GM23338 (cell line): ENCODE measurements around the gene CELF2. TPM values are rescaled to one million over a fixed set of nuclear protein-coding genes. Genes with fewer than 3 reads are reported as not detected.

Experiments used
- NANOG ChIP-seq: IDR thresholded peaks from 2 replicates; pipeline ENCODE4 v1.6.1; 2016; ENCODE audit warnings: antibody characterized with exemption, borderline replicate concordance
- POLR2AphosphoS5 ChIP-seq: IDR thresholded peaks from 2 replicates; pipeline ENCODE4 v1.6.1; 2016; ENCODE audit warnings: antibody characterized with exemption, low read depth
- STAT1 ChIP-seq: IDR thresholded peaks from one replicate; pipeline ENCODE4 v1.6.1; 2016; ENCODE audit warnings: antibody characterized with exemption; ENCODE audit not compliant: unreplicated experiment
- ZNF114 ChIP-seq: fragments of 250-450 bp; sonication (Bioruptor Pico); IDR thresholded peaks from 2 replicates; pipeline ENCODE4 v1.5.0; 2020; ENCODE audit warnings: mild to moderate bottlenecking, moderate library complexity
- ZNF331 ChIP-seq: fragments of 250-450 bp; sonication (Bioruptor Pico); IDR thresholded peaks from 2 replicates; pipeline ENCODE4 v1.5.0; 2020; ENCODE audit warnings: low read depth, mild to moderate bottlenecking, moderate library complexity
- polyA plus RNA-seq: library from polyadenylated mRNA; unstranded; fragments of >200 nt; fragmentation: Nextera tagmentation; extraction: Ambion mirVana; gene quantifications from 2 replicates; pipeline ENCODE4 v1.2.1, GENCODE V29; 2016
- total RNA-seq: library from RNA; depleted of rRNA; stranded (reverse); fragments of >200 nt; shearing (Covaris generic); gene quantifications from 2 replicates; pipeline ENCODE4 v1.2.3, GENCODE V29; 2014
- TF ChIP-seq, protein P1 (sequence below): fragments of 250-450 bp; sonication (Bioruptor Pico); IDR thresholded peaks from 2 replicates; pipeline ENCODE4 v1.5.0; 2020; ENCODE audit warnings: mild to moderate bottlenecking, moderate library complexity
- TF ChIP-seq, protein P2 (sequence below): IDR thresholded peaks from 2 replicates; pipeline ENCODE4 v1.6.1; 2016; ENCODE audit warnings: antibody characterized with exemption
- TF ChIP-seq, protein P3 (sequence below): IDR thresholded peaks from one replicate; pipeline ENCODE4 v1.6.1; 2018; ENCODE audit warnings: antibody characterized with exemption; ENCODE audit not compliant: unreplicated experiment

Gene CELF2
- total and polyA plus RNA-seq, 2 experiments from 2014 or later: 18.1 to 22.5 TPM

DNA sequence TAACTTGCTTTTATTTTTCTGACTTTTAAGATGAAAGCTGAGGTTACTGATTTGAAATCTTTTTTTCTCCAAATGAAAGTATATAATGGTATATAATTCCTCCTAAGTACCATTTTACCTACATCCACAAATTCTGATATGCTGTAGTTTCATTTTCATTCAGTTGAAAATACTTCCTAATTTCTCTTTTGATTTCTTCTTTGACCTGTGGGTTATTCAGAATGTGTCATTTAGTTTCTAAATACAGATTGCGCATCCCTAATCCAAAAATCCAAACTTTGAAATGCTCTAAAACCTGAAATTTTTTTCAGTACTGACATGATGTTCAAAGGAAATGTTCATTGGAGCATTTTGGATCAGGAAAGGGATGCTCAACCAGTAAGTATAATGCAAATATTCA is 168.7 kb downstream of the CELF2 start (continued):
- TF ChIP-seq, protein P1, sequence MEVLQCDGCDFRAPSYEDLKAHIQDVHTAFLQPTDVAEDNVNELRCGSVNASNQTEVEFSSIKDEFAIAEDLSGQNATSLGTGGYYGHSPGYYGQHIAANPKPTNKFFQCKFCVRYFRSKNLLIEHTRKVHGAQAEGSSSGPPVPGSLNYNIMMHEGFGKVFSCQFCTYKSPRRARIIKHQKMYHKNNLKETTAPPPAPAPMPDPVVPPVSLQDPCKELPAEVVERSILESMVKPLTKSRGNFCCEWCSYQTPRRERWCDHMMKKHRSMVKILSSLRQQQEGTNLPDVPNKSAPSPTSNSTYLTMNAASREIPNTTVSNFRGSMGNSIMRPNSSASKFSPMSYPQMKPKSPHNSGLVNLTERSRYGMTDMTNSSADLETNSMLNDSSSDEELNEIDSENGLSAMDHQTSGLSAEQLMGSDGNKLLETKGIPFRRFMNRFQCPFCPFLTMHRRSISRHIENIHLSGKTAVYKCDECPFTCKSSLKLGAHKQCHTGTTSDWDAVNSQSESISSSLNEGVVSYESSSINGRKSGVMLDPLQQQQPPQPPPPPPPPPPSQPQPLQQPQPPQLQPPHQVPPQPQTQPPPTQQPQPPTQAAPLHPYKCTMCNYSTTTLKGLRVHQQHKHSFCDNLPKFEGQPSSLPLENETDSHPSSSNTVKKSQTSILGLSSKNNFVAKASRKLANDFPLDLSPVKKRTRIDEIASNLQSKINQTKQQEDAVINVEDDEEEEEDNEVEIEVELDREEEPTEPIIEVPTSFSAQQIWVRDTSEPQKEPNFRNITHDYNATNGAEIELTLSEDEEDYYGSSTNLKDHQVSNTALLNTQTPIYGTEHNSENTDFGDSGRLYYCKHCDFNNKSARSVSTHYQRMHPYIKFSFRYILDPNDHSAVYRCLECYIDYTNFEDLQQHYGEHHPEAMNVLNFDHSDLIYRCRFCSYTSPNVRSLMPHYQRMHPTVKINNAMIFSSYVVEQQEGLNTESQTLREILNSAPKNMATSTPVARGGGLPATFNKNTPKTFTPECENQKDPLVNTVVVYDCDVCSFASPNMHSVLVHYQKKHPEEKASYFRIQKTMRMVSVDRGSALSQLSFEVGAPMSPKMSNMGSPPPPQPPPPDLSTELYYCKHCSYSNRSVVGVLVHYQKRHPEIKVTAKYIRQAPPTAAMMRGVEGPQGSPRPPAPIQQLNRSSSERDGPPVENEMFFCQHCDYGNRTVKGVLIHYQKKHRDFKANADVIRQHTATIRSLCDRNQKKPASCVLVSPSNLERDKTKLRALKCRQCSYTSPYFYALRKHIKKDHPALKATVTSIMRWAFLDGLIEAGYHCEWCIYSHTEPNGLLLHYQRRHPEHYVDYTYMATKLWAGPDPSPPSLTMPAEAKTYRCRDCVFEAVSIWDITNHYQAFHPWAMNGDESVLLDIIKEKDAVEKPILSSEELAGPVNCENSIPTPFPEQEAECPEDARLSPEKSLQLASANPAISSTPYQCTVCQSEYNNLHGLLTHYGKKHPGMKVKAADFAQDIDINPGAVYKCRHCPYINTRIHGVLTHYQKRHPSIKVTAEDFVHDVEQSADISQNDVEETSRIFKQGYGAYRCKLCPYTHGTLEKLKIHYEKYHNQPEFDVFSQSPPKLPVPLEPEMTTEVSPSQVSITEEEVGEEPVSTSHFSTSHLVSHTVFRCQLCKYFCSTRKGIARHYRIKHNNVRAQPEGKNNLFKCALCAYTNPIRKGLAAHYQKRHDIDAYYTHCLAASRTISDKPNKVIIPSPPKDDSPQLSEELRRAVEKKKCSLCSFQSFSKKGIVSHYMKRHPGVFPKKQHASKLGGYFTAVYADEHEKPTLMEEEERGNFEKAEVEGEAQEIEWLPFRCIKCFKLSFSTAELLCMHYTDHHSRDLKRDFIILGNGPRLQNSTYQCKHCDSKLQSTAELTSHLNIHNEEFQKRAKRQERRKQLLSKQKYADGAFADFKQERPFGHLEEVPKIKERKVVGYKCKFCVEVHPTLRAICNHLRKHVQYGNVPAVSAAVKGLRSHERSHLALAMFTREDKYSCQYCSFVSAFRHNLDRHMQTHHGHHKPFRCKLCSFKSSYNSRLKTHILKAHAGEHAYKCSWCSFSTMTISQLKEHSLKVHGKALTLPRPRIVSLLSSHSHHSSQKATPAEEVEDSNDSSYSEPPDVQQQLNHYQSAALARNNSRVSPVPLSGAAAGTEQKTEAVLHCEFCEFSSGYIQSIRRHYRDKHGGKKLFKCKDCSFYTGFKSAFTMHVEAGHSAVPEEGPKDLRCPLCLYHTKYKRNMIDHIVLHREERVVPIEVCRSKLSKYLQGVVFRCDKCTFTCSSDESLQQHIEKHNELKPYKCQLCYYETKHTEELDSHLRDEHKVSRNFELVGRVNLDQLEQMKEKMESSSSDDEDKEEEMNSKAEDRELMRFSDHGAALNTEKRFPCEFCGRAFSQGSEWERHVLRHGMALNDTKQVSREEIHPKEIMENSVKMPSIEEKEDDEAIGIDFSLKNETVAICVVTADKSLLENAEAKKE: no peak
- TF ChIP-seq ZNF114 (no peak), STAT1 (no peak), POLR2AphosphoS5 (no peak), NANOG (no peak), ZNF331 (CRISPR knock-in tag) (no peak)
- TF ChIP-seq, protein P2, sequence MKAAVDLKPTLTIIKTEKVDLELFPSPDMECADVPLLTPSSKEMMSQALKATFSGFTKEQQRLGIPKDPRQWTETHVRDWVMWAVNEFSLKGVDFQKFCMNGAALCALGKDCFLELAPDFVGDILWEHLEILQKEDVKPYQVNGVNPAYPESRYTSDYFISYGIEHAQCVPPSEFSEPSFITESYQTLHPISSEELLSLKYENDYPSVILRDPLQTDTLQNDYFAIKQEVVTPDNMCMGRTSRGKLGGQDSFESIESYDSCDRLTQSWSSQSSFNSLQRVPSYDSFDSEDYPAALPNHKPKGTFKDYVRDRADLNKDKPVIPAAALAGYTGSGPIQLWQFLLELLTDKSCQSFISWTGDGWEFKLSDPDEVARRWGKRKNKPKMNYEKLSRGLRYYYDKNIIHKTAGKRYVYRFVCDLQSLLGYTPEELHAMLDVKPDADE: no peak
- TF ChIP-seq, protein P3, sequence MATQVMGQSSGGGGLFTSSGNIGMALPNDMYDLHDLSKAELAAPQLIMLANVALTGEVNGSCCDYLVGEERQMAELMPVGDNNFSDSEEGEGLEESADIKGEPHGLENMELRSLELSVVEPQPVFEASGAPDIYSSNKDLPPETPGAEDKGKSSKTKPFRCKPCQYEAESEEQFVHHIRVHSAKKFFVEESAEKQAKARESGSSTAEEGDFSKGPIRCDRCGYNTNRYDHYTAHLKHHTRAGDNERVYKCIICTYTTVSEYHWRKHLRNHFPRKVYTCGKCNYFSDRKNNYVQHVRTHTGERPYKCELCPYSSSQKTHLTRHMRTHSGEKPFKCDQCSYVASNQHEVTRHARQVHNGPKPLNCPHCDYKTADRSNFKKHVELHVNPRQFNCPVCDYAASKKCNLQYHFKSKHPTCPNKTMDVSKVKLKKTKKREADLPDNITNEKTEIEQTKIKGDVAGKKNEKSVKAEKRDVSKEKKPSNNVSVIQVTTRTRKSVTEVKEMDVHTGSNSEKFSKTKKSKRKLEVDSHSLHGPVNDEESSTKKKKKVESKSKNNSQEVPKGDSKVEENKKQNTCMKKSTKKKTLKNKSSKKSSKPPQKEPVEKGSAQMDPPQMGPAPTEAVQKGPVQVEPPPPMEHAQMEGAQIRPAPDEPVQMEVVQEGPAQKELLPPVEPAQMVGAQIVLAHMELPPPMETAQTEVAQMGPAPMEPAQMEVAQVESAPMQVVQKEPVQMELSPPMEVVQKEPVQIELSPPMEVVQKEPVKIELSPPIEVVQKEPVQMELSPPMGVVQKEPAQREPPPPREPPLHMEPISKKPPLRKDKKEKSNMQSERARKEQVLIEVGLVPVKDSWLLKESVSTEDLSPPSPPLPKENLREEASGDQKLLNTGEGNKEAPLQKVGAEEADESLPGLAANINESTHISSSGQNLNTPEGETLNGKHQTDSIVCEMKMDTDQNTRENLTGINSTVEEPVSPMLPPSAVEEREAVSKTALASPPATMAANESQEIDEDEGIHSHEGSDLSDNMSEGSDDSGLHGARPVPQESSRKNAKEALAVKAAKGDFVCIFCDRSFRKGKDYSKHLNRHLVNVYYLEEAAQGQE: no peak
